PC-9 (cell line): ENCODE measurements around the gene EMP2.

Experiments used
- EZH2 ChIP-seq: fragments of 200-600 bp; sonication (generic); IDR thresholded peaks from 2 replicates; pipeline ENCODE4 v1.8.0; 2017; ENCODE audit warnings: antibody characterized with exemption, low read depth
- TF ChIP-seq, protein P1 (sequence below): fragments of 200-600 bp; sonication (generic); conservative IDR thresholded peaks from 2 replicates; pipeline ENCODE4 v1.6.1; 2017; ENCODE audit warnings: mixed run types, antibody characterized with exemption, mild to moderate bottlenecking, moderate library complexity

DNA sequence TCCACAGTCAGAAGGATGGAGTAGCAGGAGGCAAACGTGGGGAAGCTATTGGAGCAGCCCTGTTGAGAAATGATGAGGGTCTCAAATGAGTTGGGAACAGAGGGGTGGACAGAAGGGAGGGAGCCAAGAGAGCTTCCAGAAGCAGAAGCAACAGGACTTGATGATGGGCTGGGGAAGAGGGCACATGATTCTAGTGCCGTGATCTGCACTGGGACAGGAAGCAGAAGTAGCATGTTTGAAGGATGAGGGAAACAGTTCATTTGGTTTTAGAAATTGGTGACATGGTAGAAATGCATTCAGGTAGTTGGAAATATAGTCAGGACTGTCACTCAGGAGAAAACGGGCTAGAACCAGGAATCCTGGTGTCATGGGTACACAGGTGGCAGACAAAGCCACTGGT is 19.4 kb downstream of the EMP2 start:
- TF ChIP-seq, protein P1, sequence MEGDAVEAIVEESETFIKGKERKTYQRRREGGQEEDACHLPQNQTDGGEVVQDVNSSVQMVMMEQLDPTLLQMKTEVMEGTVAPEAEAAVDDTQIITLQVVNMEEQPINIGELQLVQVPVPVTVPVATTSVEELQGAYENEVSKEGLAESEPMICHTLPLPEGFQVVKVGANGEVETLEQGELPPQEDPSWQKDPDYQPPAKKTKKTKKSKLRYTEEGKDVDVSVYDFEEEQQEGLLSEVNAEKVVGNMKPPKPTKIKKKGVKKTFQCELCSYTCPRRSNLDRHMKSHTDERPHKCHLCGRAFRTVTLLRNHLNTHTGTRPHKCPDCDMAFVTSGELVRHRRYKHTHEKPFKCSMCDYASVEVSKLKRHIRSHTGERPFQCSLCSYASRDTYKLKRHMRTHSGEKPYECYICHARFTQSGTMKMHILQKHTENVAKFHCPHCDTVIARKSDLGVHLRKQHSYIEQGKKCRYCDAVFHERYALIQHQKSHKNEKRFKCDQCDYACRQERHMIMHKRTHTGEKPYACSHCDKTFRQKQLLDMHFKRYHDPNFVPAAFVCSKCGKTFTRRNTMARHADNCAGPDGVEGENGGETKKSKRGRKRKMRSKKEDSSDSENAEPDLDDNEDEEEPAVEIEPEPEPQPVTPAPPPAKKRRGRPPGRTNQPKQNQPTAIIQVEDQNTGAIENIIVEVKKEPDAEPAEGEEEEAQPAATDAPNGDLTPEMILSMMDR, result no peak
- no peak for TF ChIP-seq EZH2
